ENCODE measurements around the gene OSBPL7. TPM values are rescaled to one million over a fixed set of nuclear protein-coding genes. Genes with fewer than 3 reads are reported as not detected.

The OSBPL7 gene
- total RNA-seq, 1 experiment from 2014 or later: 13.0 TPM

- no peak; the same call in 2 of the 3 replicates for TF ChIP-seq CTCF (conservative IDR thresholded peaks at IDR 0.05)
- H3K4me1 Mint-ChIP-seq: peaks cover 27 to 45% of the 10 kb centered on the region in 2 experiments
- Histone ChIP-seq H3K23ac (ENCODE audit: insufficient read length, low read depth, low read length) (no peak overlapping the region), H4K91ac (ENCODE audit: insufficient read length, low read depth, low read length) (no peak overlapping the region), H2BK12ac (ENCODE audit: insufficient read length, low read depth, low read length) (no peak overlapping the region), H3K4ac (ENCODE audit: low read depth, low read length) (no peak overlapping the region), H3K9me3 (ENCODE audit: control insufficient read depth, low read depth, low read length) (no peaks in the 10 kb centered on the region), H4K8ac (replicated peaks; ENCODE audit: insufficient read length, low read depth, low read length) (no peak overlapping the region), H2AK5ac (ENCODE audit: insufficient read length, low read length) (no peak overlapping the region), H2BK20ac (ENCODE audit: low read depth, low read length, poor library complexity, severe bottlenecking) (no peak overlapping the region), H2BK15ac (ENCODE audit: low read depth, low read length) (no peak overlapping the region), H2AFZ (ENCODE audit: low read length) (no peak overlapping the region), H3K79me1 (ENCODE audit: insufficient read depth, low read depth, low read length, poor library complexity, severe bottlenecking) (no peaks in the 10 kb centered on the region), H2BK5ac (ENCODE audit: insufficient read length, low read length) (no peak overlapping the region), H3K9ac (ENCODE audit: extremely low read depth, insufficient read length, low read length) (no peak overlapping the region), H3K4me1 (ENCODE audit: insufficient read depth, low read length) (no peaks in the 10 kb centered on the region; the same call in 1 of the 2 replicates), H2BK120ac (ENCODE audit: low read depth, low read length, poor library complexity, severe bottlenecking) (no peak overlapping the region), H3K79me2 (ENCODE audit: insufficient read depth, low read length) (no peaks in the 10 kb centered on the region; the same call in 1 of the 2 replicates), H3K27me3 (ENCODE audit: insufficient read depth, low read length) (peaks cover 10% of the 10 kb centered on the region; the same call in 1 of the 2 replicates), H3K14ac (ENCODE audit: insufficient read depth, low read length) (no peak overlapping the region), H3K27ac (ENCODE audit: insufficient read length, low read depth, low read length) (no peak overlapping the region), H4K5ac (ENCODE audit: insufficient read length, low read depth, low read length) (no peak overlapping the region), H4K20me1 (ENCODE audit: control insufficient read depth, insufficient read depth, insufficient read length) (no peaks in the 10 kb centered on the region), H3T11ph (ENCODE audit: low read length) (no peak overlapping the region), H3K23me2 (ENCODE audit: insufficient read length, low read depth, low read length, poor library complexity, severe bottlenecking) (peaks cover 3% of the 10 kb centered on the region), H3K18ac (ENCODE audit: insufficient read length, low read depth, low read length) (no peak overlapping the region), H3K4me2 (ENCODE audit: insufficient read depth, insufficient read length, low read length) (no peak overlapping the region), H3K56ac (ENCODE audit: insufficient read length, low read depth, low read length) (no peak overlapping the region)
- H3K27me3 Mint-ChIP-seq (ENCODE audit: low read depth): peaks cover 30% of the 10 kb centered on the region
- DNase-seq: no peak
- H3K27ac Mint-ChIP-seq: no peak overlapping the region
- H3K36me3 Mint-ChIP-seq (ENCODE audit: insufficient read depth in 1 of 3, low read depth in 3 of 3): peaks cover 0 to 13% (median 9%) of the 10 kb centered on the region in 3 experiments; a peak in 5 of 7 replicates
- WGBS (ENCODE audit: extremely low coverage, insufficient read length, low lambda C conversion rate): no CpG with 5 or more reads among the region's 16 CpGs
- no peaks in the 10 kb centered on the region for H3K9me3 Mint-ChIP-seq
- peak overlapping the region; percentile 93 to 97; a peak in 2 of 5 replicates for H3K4me3 Mint-ChIP-seq
Observed at GRCh38 chr17:47841488-47842291, 20.1 kb upstream of the OSBPL7 start.

All from H9 (cell line).